GM18499 (cell line): ENCODE measurements around the gene STUM.
A peak's percentile ranks its signal among the peaks of the same experiment; 100 is the strongest.
"Not testable (repeated sequence)": the region's sequence is repeated elsewhere in the genome, so short reads cannot be mapped to it uniquely, and the experiment has no call there.

Source experiments
- ATAC-seq: cut with Tn5 transposase; IDR thresholded peaks from one replicate; pipeline ENCODE4 v1.9.1; 2021; ENCODE audit warnings: moderate number of reproducible peaks; ENCODE audit not compliant: insufficient read depth, unreplicated experiment

Gene STUM

GRCh38 chr1:226635456-226635941 lies 86.9 kb downstream of the STUM start:
- no peak for ATAC-seq

DNA sequence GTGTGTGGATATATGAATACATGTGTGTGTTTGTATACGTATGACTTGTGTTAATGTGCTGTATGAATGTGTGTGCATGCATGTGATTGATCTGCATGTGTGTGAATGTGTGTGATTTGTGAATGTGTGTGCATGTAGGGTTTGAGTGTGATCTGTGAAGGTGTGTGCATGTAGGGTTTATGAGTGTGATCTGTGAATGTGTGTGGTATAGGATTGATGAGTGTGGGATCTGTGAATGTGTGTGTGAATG lies 88.2 kb downstream of the STUM start:
- no peak for ATAC-seq

- no peak for ATAC-seq
Measured at GRCh38 chr1:226637147-226637935, 88.8 kb downstream of the STUM start.

DNA sequence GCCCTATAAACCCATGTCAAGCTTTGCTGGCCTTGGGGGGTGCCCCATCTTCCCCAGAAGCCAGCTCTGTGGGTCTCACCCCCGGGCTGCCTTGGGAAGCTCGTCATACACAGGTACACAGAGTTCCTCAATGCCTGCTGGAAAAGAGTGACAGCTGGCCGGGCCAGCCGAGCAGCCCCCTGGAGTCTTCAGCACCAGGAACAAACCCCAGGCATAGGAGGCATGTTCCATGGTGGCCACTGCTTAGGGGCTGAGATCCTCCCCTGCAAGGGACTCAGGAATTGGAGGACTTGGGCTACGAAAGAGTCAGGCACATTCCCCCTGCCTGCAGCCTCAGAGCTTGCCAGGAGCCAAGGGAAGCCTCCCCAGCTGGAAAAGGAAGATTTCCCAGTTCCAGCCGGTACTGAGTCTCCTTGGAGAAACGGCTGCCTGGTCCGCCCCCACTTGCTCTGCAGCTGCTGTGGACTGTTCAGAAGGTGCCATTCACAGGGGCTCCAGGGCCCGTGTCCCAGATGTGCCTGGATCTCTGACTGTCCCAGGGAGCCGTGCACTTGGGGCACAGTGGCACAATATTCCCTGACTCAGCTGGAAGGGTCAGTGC lies 89.5 kb downstream of the STUM start:
- no peak for ATAC-seq

DNA sequence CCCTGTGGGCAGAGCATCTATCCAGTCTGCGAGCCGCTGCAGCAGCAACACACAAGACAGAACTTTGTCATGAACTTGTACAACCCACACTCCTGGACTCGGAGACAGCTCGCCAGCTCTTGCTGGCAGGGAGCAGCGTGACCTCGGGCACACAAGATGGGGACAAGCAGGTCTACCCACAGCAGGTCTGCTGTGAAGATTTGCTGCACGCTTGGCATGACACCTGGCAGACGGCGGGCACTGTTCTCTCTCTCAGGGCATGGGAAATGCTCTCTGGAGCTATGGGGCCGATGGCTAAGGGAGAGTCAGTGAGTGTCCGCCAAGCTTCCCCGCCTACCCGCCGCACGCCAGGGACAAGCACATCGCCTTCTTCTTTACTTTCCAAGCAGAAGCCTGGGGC lies 90.0 kb downstream of the STUM start:
- no peak for ATAC-seq

GRCh38 chr1:226639206-226639605 lies 90.6 kb downstream of the STUM start:
- ATAC-seq = not testable (repeated sequence)

DNA sequence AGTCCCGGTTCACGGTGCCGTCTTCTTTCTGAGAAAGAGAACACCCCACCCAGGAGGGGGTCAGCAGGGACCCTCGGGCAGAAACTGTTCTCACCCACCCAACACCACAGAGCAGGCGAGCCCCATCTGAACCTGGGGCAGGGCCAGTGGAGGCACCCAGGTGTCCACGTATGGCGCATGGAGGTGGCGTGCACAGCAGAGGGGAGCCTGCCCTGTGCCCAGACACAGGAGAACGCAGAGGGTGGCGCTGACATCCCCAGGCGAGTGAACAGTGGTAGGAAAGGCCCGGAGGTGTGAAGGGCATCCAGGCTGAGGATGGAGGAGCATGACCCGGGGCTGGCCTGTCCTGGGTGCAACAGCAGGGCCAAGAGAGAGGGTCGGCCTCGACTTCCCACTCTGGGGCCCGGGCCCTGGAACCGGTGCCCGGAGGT lies 91.1 kb downstream of the STUM start:
- no peak for ATAC-seq

DNA sequence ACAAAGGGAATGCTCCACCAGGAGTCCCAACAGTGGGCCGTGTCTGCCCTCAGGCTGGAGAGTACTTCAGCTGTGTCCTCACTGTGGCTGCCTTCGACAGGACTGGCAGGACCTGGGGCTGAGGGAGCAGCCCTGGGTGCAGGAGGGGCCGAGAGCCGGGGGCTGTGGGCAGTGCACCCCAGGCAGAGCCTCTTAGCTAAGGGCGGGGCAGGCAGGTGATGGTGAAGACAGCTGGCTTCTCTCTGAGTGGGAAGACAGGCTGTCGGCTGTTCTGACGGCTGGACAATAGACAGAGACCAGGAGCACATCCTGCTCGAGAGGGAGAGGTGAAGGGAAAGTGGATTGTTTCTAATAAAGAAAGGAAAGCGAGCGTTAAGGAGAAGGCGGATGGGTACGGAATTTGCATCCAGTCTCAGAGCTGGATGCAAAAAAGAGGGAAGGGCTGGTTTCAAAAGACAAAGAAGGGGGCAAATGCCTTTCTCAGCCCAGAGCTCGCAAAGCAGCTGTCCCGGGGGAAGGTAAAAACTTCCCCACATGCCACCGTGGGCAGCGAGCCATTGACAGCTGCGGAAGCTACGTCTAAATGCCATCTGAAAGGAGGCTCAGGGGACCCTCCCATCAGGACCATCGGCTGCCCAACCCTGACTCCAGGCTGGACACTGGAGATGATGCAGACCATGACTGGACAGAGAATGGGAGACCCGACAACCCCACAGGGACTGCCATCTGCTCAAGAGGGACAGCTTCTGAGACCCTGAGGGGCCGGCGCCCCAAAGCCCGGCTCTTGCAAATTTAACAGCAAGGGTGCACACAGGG lies 92.0 kb downstream of the STUM start:
- ATAC-seq = no peak

- no peak for ATAC-seq
Measured at GRCh38 chr1:226641671-226642231, 93.2 kb downstream of the STUM start.

- ATAC-seq = no peak
Measured at GRCh38 chr1:226642421-226642820, 93.9 kb downstream of the STUM start.

DNA sequence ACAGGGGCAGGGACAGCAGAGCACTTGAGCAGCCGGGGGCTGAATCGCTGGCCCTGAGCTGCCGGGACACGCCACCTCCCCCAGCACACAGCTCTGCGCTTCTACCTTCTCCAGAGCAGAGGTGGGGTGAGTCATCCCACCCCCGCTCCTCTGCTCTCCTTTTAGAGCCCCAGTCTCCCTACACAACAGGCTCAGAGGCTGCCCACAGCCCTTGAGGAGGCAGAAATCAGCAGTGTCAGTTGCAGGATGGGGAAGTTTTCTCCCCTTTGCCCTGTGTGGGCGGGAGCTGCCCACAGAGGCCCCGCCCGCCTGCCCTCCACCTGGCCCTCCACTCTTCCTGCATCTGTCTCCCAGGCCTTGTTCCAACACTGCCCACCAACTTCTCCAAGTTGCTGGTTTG lies 94.6 kb downstream of the STUM start:
- ATAC-seq = peak; percentile 49

GRCh38 chr1:226643611-226644540 lies 95.3 kb downstream of the STUM start:
- ATAC-seq = no peak

DNA sequence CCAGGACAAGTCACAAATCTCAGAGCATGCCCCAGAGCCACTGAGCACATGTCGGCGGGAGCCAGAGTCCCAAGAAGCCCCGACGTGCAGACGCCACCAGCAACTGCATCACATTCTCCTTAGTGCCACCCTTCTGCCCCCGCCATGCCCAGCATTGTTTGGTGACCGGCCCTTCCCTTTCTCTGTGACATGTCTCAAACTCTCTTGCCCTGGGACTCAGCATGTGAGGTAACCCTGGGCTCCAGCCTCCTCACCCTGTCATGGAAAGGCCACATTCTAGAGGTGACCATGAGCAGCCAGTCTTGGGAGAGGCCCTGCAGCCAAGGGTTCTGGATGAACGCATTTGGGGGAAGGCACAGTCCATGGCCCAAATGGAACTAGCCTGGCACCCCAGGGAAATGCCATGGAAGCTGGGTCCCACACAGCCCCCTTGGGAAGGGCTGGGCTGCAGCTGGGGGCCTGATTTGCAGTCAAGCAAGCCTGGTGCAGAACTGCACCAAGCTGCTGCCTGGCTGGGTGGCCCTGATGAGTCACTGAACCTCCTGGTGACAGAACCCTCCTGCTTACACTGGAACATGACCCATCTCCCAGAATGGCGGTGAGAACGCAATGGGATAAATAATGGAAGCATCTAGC lies 96.1 kb downstream of the STUM start:
- no peak for ATAC-seq

GRCh38 chr1:226645279-226645976 lies 96.9 kb downstream of the STUM start:
- no peak for ATAC-seq

DNA sequence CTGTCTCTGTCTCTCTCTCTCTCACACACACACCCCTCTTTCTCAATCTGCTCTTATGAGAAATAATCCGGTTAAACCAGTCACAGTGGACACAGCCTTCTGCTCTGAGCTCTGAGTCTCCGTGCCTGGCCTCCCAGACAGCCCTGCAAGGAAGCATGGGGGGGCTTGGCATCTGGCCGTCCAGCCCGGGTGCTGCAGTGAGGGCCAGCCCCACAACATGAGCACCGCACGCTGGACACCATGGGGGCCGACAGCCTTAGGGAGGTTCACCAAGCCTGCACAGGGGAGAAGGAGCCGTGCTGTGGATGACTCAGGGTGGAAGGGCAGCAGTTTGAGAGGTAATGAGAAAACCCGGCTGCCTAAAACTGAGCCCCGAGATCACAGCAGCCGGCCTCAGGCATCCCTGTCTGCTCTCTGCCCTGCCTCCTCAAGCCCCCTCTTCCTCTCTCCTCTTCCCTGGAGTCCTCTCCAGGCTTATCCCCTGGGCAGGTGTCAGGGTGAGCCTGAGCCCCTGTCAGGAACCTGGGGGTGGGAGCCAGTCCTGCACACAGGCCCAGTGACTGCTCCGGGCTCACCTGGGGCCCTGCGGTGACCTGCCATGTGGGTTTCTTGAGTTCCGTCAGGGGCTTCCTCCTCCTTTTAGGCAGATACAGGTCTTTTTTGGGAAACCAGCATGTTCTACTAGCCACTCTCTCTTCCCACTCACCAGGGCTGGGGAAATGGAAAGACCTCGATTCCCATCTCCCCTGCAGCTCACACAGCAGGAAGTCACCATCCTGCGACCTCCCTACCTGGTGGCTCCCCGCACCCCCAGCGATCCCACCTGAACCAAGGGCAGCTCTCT lies 97.7 kb downstream of the STUM start:
- no peak for ATAC-seq

DNA sequence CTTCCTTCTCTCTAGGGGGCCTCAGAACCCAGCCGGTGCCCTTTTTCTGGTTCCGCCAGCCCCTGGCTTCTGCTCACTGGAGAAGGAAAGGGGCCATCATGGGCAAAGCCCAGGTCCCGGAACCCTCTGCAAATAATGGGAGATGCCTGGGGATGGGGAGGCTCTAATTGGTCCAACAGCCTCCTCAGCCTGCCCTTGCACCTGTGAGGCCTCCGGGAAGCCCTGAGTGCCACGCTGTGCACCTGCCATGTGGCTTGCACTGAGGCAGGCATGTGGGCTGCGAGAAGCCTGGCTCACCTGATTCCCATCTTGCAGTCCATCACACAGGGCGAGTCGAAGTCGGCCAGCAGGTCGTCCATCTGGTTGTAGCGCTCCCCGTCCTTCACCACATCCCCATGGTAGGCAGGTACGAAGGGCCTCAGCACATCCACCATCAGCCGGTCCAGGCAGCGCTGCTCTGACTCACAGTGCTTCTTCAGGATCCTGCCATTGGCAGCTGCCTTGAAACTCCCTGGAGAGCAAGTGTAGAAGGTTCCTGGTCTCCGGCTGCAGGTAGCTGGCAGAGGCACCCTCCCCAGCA lies 98.4 kb downstream of the STUM start:
- no peak for ATAC-seq

DNA sequence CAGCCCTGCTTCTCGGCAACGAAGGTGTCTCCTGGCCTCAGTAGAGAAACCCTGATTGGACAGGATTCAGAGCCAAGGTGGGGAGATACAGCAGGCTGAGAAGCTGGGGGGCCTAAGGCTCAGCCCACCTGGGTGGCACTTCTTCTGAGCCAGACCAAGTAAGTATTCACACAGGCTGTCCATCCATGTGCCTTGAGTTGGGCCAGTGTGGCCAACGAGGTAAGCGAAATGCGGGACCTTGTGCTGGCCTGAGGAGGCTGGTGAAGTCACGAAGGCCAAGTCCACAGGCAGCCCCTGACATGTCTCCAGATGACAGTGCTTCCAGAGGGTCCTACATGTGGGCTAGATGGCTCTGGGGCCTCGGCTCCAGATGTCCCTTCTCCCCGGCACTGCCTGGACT lies 99.2 kb downstream of the STUM start:
- no peak for ATAC-seq

- ATAC-seq = no peak
Measured at GRCh38 chr1:226648421-226648820, 99.9 kb downstream of the STUM start.
